Measurements from ENCODE around the gene PRDM2. TPM values are rescaled to one million over a fixed set of nuclear protein-coding genes. Genes with fewer than 3 reads are reported as not detected.

PRDM2 gene
- total RNA-seq, 1 donor from 2014 or later = 13.9 TPM

DNA sequence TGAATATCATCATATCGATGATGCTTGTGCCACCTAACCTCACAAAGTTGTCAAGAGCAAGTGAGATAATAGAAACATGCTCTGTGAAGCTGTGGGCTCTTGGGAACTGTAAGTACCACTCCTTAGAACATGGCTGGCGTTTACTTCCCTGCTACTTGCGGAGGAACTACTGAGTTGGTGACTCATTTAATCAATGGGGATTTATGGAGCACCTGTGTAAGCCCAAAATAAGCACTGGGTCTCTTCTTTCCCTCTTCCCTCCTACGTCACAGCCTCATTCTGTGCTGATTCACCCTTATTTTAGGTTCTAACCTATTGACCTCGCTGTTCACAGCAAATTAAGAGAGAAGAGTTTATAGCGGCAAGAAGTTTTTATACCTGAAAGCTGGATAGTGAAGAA is 52.9 kb downstream of the PRDM2 start:
- Histone ChIP-seq H3K27me3 (ENCODE audit: control insufficient read depth, insufficient read depth, low read length) (no peaks in the 10 kb centered on the region), H3K4me3 (ENCODE audit: low read depth, low read length) (no peak overlapping the region), H3K36me3 (ENCODE audit: control insufficient read depth, insufficient read depth, low read length) (no peaks in the 10 kb centered on the region)
- TF ChIP-seq, protein P1, sequence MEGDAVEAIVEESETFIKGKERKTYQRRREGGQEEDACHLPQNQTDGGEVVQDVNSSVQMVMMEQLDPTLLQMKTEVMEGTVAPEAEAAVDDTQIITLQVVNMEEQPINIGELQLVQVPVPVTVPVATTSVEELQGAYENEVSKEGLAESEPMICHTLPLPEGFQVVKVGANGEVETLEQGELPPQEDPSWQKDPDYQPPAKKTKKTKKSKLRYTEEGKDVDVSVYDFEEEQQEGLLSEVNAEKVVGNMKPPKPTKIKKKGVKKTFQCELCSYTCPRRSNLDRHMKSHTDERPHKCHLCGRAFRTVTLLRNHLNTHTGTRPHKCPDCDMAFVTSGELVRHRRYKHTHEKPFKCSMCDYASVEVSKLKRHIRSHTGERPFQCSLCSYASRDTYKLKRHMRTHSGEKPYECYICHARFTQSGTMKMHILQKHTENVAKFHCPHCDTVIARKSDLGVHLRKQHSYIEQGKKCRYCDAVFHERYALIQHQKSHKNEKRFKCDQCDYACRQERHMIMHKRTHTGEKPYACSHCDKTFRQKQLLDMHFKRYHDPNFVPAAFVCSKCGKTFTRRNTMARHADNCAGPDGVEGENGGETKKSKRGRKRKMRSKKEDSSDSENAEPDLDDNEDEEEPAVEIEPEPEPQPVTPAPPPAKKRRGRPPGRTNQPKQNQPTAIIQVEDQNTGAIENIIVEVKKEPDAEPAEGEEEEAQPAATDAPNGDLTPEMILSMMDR (IDR thresholded peaks at IDR 0.05; ENCODE audit: insufficient read depth, low read length, poor library complexity, severe bottlenecking) = no peak
- no peak for DNase-seq (ENCODE audit: low read depth)

DNA sequence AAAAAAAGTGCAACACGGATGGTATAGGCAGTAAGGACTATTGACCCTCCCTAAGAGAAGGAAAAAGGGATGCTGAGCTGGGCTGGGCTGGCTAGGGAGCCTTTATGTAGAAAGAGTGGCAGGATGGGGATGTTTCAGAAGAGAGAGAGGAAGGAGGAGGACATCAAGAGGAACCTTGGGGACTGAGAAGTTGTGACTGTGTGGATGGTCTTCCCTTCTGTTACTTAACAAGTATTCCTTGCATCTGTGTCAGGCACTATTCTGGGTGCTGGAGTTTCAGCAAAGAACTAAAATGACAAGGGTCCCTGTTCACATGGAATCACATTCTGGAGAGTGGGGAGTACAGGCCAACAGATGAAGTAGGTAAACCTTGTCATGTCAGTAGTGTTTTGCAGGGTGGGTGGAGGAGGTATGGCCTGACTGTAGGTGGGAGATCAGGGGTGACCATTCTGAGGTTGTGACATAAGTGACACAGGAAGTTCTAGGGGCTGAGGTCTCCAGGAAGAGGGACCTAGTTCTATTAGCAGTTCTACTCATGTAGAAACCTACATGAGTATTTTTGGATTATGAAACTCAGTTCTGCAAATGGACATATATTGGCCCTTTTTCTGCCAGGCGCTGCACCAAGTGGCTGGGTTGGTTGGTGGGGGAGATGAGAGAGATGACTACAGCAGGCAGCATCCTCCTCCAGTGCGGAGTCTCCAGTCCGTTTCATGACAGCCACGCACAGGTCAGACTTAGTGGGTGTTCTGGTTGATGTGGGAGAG is 53.8 kb downstream of the PRDM2 start:
- Histone ChIP-seq H3K27me3 (ENCODE audit: control insufficient read depth, insufficient read depth, low read length) (no peaks in the 10 kb centered on the region), H3K4me3 (ENCODE audit: low read depth, low read length) (no peak overlapping the region), H3K36me3 (ENCODE audit: control insufficient read depth, insufficient read depth, low read length) (no peaks in the 10 kb centered on the region)
- TF ChIP-seq, protein P1 (IDR thresholded peaks at IDR 0.05; ENCODE audit: insufficient read depth, low read length, poor library complexity, severe bottlenecking) = no peak
- DNase-seq (ENCODE audit: low read depth) = no peak

DNA sequence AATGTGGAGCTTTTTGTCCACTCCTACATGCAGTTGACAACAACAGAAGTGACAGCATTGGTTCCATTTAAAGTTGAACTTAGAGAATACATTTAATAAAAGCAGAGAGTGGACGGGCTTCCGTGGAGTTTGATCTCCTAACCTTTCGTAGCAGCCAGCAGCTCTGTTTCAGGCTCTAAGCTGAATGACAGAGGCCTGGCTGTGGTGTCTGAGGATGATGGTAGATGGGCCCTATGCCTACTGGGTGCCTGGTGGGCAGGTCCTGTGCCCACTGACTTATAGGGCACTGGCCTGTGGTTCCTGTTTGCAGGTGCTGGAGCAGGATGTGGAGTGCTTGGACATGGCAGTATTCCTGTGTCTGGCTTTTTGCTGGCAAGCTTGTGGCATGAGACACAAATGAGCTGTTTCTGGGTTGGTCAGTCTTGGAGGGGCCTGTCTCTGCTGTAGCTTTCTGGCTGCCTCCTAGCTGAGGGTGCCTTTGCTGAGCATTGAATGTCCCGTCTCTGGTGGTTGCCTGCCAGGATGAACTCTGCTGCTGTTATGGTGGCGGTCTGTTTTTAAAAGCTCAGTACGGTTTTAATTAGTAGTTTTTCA is 54.6 kb downstream of the PRDM2 start:
- no peak for DNase-seq (ENCODE audit: low read depth)

DNA sequence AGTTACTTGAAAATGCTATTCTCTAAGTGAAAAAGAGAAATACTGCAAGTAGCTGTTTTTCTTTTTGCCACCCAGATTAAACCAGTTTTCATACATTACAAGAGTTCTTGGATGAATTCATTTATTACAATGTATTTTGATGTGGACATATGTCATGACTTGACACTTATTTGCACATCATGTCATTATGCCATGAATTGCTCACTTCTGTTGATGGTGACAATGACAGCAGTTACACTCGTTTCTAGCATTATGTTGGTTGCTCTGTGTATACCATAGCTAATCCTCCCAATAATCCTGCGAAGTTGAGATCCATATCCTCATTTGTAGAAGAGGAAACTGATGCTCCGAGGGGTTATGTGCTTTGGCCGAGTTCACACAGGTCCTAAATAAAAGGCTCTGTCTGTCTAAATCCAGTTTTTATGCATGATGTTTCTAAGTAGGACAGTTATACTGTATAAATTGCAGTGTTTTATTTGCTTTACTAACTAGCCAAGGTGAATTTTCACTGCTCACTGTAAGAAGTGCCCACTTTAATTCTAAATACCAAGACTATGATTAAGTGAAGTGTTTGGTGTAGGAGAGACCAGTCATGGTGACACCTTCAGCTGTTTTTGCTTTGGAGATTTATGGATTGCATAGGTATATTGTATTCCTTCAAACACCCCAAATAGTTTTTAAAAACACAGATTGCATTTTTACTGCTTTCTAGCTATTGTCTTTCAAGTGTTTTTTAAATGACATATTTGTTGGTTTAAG is 56.7 kb downstream of the PRDM2 start:
- Histone ChIP-seq H3K4me3 (ENCODE audit: low read depth, low read length) (no peak overlapping the region), H3K36me3 (ENCODE audit: control insufficient read depth, insufficient read depth, low read length) (no peaks in the 10 kb centered on the region), H3K27me3 (ENCODE audit: control insufficient read depth, insufficient read depth, low read length) (no peaks in the 10 kb centered on the region)
- TF ChIP-seq, protein P1 (IDR thresholded peaks at IDR 0.05; ENCODE audit: insufficient read depth, low read length, poor library complexity, severe bottlenecking) = no peak
- DNase-seq (ENCODE audit: low read depth) = no peak

More for the DNA sequence above, 54.6 kb downstream of the PRDM2 start:
- TF ChIP-seq, protein P1 (IDR thresholded peaks at IDR 0.05; ENCODE audit: insufficient read depth, low read length, poor library complexity, severe bottlenecking) = no peak
- Histone ChIP-seq H3K4me3 (ENCODE audit: low read depth, low read length) (no peak overlapping the region), H3K27me3 (ENCODE audit: control insufficient read depth, insufficient read depth, low read length) (no peaks in the 10 kb centered on the region), H3K36me3 (ENCODE audit: control insufficient read depth, insufficient read depth, low read length) (no peaks in the 10 kb centered on the region)

DNA sequence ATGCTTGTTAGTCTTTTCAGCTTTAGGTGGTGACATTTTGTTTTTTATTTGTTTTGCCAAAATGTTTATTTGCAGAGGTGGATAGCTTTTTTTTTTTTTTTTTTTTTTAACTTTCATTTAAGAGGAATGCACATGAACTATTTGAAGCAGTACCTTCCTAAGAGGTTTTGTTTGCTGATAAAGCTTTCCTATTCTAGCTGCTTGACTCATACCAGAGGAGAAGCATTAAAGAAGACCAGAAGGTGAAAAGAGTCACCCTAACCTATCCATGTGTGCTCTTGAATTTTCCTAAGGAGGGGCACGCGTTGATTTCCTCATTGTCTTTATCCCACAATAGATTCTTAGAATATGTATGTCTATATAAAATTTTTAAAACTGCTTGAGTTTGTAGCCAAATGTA is 57.7 kb downstream of the PRDM2 start:
- TF ChIP-seq, protein P1 (IDR thresholded peaks at IDR 0.05; ENCODE audit: insufficient read depth, low read length, poor library complexity, severe bottlenecking) = no peak
- Histone ChIP-seq H3K4me3 (ENCODE audit: low read depth, low read length) (no peak overlapping the region), H3K27me3 (ENCODE audit: control insufficient read depth, insufficient read depth, low read length) (no peaks in the 10 kb centered on the region), H3K36me3 (ENCODE audit: control insufficient read depth, insufficient read depth, low read length) (no peaks in the 10 kb centered on the region)
- no peak for DNase-seq (ENCODE audit: low read depth)
